Stromal cell of bone marrow (primary cell): ENCODE measurements around the gene OSGIN1.

Source experiments
- DNase-seq: peaks from one replicate; pipeline ENCODE4 v3.0.0-alpha.2; 2012; ENCODE audit warnings: low read depth

The OSGIN1 gene

GRCh38 chr16:83958137-83958845 is 5.3 kb downstream of the OSGIN1 start:
- no peak for DNase-seq

- DNase-seq: no peak
These were observed 6.0 kb downstream of the OSGIN1 start for GRCh38 chr16:83958846-83959565.

GRCh38 chr16:83959656-83960434 is 6.8 kb downstream of the OSGIN1 start:
- DNase-seq: no peak

- no peak for DNase-seq
These were observed 7.6 kb downstream of the OSGIN1 start for GRCh38 chr16:83960521-83961249.

GRCh38 chr16:83961591-83961990 is 8.6 kb downstream of the OSGIN1 start:
- DNase-seq: no peak

GRCh38 chr16:83963277-83964119 is 10.5 kb downstream of the OSGIN1 start:
- no peak for DNase-seq

- DNase-seq: no peak
These were observed 11.8 kb downstream of the OSGIN1 start for GRCh38 chr16:83964684-83965443.

GRCh38 chr16:83965444-83966152 is 12.6 kb downstream of the OSGIN1 start:
- DNase-seq: no peak

- DNase-seq: no peak
These were observed 13.2 kb downstream of the OSGIN1 start for GRCh38 chr16:83966153-83966696.

- no peak for DNase-seq
These were observed 14.1 kb downstream of the OSGIN1 start for GRCh38 chr16:83967091-83967490.

GRCh38 chr16:83967838-83968305 is 14.8 kb downstream of the OSGIN1 start, which contains the start of gene NECAB2:
Gene NECAB2 (plus strand): TSS chr16:83968244. CDS start chr16:83968649, 405 bp downstream.
- DNase-seq: no peak

GRCh38 chr16:83968306-83968851 is 15.3 kb downstream of the OSGIN1 start:
- DNase-seq: no peak

- no peak for DNase-seq
These were observed 16.0 kb downstream of the OSGIN1 start for GRCh38 chr16:83968891-83969649.

GRCh38 chr16:83969771-83970429 is 16.9 kb downstream of the OSGIN1 start:
- DNase-seq: no peak

- DNase-seq: no peak
These were observed 17.4 kb downstream of the OSGIN1 start for GRCh38 chr16:83970430-83970815.

- no peak for DNase-seq
These were observed 18.4 kb downstream of the OSGIN1 start for GRCh38 chr16:83971165-83972130.
